NCI-H2227 (cell line): ENCODE results near the gene LGR5.
"Not testable (repeated sequence)": the region's sequence is repeated elsewhere in the genome, so short reads cannot be mapped to it uniquely, and the experiment has no call there.

Experiments used
- DNase-seq: peaks from one replicate; lab custom pipeline; 2025; ENCODE audit not compliant: unreplicated experiment; lab: John Stamatoyannopoulos, UW

Gene LGR5

GRCh38 chr12:71541583-71541982 lies 102.0 kb downstream of the LGR5 start:
- no peak for DNase-seq

- no peak for DNase-seq
These were observed 106.8 kb downstream of the LGR5 start for GRCh38 chr12:71546322-71546861.

GRCh38 chr12:71548893-71549292 lies 109.3 kb downstream of the LGR5 start:
- DNase-seq, result no peak

- DNase-seq, result no peak
These were observed 111.9 kb downstream of the LGR5 start for GRCh38 chr12:71551529-71551928.

GRCh38 chr12:71552728-71553501 lies 113.3 kb downstream of the LGR5 start:
- no peak for DNase-seq

GRCh38 chr12:71555191-71555590 lies 115.6 kb downstream of the LGR5 start:
- DNase-seq, result no peak

- not testable (repeated sequence) for DNase-seq
These were observed 116.2 kb downstream of the LGR5 start for GRCh38 chr12:71555789-71556188.

GRCh38 chr12:71556448-71556847 lies 116.8 kb downstream of the LGR5 start:
- DNase-seq, result no peak

- no peak for DNase-seq
These were observed 117.3 kb downstream of the LGR5 start for GRCh38 chr12:71556875-71557274.

- DNase-seq, result no peak
These were observed 118.8 kb downstream of the LGR5 start for GRCh38 chr12:71558445-71558844.

- DNase-seq, result no peak
These were observed 123.3 kb downstream of the LGR5 start for GRCh38 chr12:71562676-71563595.

- DNase-seq, result no peak
These were observed 125.9 kb downstream of the LGR5 start for GRCh38 chr12:71565535-71565934.

GRCh38 chr12:71566655-71567054 lies 127.1 kb downstream of the LGR5 start:
- no peak for DNase-seq

GRCh38 chr12:71567537-71567936 lies 127.9 kb downstream of the LGR5 start:
- no peak for DNase-seq

GRCh38 chr12:71569885-71570284 lies 130.3 kb downstream of the LGR5 start:
- DNase-seq, result not testable (repeated sequence)

GRCh38 chr12:71576496-71576895 lies 136.9 kb downstream of the LGR5 start:
- no peak for DNase-seq

GRCh38 chr12:71578694-71579258 lies 139.2 kb downstream of the LGR5 start:
- no peak for DNase-seq

- DNase-seq, result no peak
These were observed 141.6 kb downstream of the LGR5 start for GRCh38 chr12:71581206-71581605.

- DNase-seq, result no peak
These were observed 143.3 kb downstream of the LGR5 start for GRCh38 chr12:71582925-71583324.

GRCh38 chr12:71584356-71584755 lies 144.8 kb downstream of the LGR5 start:
- no peak for DNase-seq

- DNase-seq, result no peak
These were observed 145.6 kb downstream of the LGR5 start for GRCh38 chr12:71585218-71585617.
